NCI-H1417 treated with DMSO at 0.1 percent for 48 hours (cell line): ENCODE results near the gene RPL35.
A peak's percentile ranks its signal among the peaks of the same experiment; 100 is the strongest.

ENCODE experiments used
- DNase-seq: peaks from one replicate; lab custom pipeline; 2025; lab: John Stamatoyannopoulos, UW

The RPL35 gene

DNA sequence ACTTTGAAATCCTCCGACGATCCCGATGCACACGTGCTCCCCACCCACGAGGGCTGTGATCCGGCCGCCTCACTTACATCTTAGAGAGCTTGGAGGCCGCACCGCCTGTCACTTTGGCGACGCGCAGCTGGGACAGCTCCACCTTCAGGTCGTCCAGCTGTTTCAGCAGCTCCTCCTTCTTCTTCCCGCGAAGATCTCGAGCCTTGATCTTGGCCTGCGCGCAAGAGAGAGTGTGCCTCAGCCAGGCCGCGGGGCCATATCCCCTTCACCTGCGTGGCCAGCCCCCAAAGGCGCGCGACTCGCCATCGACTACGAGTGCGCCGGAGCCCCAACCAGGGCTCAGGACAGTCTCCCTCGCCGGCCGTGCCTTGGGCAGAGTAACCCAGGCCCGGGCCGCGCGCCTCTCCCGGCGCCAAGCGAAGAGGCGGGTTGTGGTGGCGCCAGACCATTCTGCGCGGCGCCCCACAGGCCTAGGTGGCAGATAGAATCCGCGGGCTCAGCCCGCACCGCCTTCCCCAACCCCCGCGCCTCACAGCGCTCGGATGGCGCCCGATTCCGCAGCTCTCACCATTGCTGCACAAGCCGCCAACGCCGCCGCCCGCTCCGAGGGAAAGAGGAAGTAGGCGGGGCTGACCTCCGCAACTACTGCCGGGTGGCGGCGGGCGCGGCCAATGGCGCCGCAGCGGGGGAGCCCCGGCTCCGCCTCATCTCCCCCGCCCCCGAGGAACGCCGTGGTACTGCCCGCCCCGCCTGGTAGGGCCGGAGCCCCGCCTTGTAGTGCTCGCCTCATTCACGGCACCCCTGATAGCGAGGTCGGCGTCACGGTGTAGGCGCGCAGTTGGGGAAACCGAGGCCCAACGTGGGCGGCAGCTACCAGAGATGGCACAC, at the start of gene RPL35, which contains the start of gene ARPC5L:
Gene RPL35 (minus strand): TSS at position 616 of the 888 bp plus-strand sequence. CDS start 45 bp downstream, at position 571.
Gene ARPC5L (plus strand): TSS at position 789 of the 888 bp plus-strand sequence. CDS start 7,161 bp downstream, outside the sequence.
- DNase-seq: peak; percentile 68

DNA sequence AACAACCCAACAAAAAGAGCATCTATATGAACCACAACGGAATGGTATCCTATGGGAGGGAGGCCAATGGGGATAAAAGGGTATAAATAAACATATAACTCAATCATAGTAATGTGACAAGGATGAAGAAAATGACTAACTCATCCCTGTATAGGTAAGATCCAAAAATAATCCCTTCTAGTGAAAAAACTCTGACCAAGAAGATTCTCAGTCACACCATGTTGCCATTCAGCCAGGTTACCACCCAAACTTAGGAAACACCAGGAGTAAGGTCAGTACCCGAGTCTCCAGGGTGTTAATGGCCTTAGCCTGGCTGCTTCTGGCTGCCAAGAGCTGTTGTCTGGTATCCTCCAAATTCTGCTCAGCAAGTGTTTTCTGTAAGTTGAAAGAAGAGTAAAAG, 46.3 kb upstream of the RPL35 start:
- no peak for DNase-seq

DNA sequence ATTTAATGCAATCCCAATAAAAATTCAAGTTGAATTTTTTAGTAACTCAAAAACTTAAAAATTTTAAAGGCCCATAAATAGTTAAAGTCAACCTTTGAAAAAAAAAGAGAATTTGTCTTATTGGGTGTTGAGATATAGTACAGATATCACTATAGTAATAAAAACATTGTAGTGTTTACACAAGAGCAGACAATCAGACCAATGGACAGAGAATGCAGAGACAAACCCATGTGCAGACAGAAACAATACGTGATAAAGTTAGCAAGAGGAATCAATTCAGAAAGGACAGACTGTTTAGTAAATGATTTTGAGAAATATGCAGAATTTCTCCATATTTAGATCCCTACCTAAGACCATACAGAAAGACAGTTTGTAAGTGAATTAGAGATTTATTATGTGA, 45.2 kb upstream of the RPL35 start:
- DNase-seq: no peak

DNA sequence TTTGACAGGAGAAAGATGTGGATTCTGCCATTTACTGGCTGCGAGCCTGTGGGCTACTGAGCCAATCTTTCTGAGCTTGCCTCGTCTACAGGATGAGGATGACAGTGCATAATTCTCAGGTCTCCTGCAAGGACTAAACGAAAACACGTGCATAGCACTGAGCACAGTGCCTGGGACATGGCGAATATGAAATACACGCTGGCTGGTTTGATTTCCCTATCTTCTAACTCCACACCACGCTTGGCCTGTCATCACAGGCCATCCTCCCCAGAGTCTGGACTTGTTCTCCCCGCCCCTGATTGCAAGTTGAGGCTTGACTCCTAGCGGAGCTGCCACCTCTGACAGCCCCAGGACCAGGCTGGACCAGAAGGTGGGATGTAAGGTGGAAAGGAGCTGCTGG, 38.1 kb upstream of the RPL35 start:
- DNase-seq: no peak

DNA sequence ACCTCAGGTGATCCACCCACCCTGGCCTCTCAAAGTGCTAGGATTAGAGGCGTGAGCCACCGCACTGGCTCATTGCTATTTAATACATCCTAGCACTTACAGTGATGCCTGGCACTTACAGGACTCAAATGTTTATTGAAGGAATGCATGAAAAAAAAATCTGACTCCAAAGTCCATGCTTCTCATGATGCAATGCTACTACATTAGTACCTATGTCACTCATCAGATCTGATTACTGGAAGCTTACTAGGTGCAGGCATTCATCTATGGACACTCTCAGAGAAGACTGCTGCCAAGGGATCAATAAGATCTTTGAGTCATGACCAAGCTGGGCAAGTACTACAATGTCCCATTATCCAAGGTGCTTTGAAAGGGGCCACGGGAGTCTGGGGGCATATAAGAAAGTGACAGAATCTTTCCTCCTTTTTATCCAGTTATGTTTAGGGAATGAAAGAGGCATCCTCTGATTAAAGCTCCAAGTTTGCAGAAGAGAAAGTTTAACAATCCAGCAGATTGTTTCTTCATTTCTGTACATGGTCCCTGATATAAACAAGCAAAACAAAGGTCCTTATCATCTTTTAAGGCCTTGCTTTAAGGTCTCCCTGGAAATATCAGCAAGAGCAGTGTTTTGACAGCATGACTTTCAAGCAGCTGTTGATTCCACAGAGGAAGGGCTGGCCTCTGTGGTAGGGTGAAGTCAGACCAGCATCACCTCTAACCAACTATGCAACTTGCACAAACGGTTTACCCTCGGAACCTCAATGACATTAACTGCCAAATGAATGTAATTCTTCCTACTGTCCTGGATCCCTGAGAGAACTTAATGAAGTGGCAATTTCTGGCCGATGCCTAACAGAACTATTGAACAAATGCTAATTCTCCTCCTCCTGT, 36.1 kb upstream of the RPL35 start:
- DNase-seq: no peak

DNA sequence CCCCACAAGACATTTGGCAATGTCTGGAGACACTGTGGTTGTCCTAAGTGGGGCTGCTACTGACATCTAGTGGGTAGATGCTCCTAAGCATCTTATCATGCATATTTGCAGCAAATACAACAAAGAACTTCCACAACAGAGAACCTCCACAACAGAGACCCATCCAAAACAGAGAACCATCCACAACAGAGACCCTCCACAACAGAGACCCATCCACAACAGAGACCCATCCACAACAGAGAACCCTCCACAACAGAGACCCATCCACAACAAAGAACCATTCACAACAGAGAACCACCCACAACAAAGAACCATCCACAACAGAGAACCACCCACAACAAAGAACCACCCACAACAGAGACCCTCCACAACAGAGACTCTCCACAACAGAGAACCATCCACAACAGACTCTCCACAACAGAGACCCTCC, 33.0 kb upstream of the RPL35 start:
- DNase-seq: no peak

DNA sequence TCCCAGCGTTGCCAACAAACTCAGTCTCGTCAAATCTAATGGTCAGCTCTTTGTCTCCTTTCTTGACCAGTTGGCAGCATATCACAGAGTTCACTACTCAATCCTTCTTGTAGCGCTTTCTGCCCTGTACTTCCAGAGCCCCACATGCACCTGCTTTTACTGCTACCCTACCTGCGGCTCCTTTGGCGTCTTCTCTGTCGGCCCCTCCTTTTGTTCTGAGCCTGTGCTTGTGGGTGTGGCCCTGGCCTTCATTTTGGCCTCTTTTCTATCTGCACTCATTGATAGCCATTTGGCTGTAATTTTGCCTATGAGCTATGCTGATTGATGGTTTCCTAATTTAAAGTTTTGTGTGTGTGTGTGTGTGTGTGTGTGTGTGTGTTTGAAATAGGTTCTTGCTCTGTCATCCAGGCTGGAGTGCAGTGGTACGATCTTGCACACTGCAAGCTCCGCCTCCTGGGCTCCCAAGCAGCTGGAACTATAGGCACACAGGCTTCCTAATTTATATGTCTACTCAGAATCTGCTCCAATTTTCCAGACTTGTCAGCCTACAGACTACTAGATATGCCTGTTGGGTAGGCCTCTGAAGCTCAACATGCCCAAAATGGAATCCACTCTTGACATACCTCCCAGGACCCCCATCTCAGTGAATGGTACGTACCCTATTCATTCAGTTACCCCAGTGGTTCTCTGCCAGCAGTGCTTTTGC, 32.4 kb upstream of the RPL35 start:
- no peak for DNase-seq

DNA sequence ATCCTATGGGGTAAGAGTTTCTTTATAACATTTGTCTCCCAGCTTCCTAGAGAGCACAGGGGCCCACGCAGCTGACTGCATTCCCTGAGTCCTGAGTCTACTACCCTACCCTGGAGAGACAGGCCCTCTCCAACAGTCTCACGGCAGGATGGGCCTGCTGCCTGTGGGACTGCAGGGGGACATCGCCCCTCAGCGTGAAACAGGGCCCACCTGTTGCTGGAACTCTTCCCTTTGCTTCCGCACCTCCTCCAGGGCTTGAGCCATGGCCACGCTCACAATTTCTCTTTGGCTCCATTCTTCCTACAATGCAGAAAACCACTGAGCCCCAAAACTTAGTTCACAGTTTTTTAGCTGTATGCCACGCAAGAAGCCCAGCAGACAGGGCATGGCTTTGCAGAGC, 28.4 kb upstream of the RPL35 start:
- DNase-seq: no peak

DNA sequence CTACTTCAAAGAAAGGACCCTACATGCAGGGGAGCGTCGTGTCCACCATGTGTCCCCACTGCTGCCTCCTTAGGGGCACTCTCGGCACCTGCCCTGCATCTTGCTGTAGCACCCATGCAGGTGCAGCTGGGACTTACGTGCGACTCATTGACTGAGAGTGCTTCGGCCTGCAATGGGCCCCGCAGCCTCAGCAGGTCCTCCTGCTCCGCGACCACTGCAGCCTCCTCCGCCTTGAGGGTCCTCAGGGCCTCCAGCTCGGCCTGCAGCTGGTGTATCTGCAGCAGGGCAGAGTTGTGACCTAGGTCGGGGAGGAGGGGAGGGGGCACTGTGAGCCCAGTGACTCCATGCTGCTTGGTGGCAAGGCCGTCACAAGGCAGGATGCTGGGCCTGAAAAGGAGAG, 27.2 kb upstream of the RPL35 start:
- DNase-seq: no peak

DNA sequence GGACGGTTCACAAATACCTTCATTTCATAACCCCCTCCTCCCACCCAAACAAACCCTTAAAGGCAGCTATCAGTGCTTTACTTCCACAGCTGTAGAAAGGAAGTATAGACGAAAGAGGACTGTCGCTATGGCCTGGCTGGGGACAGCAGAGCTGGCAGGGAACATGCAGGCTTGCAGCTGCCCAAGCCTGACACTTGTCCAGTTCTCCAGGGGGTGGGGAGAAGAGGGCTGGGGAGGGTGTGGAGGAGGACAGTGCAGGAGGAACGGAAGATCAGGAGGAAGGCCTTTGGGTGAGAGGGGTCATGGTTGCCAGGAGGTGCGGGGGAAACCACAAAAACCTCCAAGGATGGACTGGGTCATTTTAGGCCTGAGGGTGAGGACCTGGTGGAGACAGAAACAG, 26.1 kb upstream of the RPL35 start:
- no peak for DNase-seq

DNA sequence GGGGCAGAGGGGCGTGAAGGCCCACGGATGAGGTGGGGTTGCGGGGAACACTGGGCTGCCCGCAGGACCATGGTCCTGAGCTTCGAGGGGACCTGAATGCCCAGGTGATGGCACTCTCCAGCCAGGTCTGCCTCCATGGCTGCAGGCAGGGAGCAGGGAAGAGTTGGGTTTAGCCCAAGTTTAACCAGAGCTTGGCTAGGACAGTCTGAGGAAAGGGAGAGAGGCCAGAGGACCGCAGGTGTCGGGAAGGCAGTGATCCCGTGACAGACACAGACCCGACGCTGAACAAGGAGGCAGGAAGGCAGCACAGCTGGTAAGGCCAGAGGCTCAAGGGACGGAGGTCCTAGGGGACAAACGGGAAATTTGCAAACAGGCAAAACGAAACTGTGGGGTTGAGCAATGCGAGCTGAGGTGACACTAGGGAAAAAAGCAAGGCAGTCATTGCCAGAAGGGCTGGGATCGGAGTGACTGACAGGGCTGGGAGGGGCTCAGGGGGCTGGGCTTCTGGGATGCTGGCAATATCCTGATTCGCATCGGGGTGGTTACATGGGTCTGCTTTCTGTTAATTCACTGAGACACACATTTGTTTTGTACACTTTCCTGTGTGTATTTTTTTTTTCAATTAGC, 25.2 kb upstream of the RPL35 start:
- DNase-seq: no peak

DNA sequence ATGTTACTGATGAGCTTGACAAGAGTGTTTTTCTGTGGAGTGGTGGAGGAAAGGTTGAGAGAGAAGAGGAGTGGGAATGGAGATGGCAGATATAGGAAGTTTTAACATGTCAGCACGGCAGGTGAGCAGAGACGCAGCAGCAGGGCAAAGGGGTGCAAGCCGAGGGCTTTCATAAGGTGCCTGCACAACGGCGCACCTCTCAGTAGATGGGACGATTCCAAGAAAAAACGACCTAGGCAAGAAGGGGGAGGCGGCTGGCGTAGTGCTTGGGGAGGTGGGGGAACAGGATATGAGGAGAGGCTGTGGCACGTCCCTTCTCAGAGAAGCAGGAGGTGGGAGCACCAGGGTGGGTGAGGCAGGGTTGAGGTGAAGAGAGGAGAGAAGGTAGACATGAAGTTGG, 24.7 kb upstream of the RPL35 start:
- no peak for DNase-seq

DNA sequence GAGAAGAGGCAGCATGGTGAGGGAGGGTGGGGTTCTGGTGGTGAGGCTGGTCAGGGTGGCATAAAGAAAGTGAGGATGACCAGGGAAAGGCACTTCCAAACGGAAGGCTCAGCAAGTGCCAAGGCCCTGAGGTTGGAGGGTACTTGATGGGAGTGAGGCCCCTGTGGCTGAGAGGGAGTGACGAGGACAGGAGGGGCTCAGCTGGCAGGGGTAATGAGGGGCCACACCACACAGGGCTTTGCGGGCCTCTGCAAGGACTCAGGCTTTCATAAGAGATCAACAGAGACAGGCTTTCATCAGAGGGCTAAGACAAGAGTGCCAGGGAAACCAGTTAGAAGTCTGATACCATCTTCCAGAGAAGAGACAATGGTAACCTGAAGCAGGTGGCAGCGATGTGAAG, 23.8 kb upstream of the RPL35 start:
- DNase-seq: no peak

DNA sequence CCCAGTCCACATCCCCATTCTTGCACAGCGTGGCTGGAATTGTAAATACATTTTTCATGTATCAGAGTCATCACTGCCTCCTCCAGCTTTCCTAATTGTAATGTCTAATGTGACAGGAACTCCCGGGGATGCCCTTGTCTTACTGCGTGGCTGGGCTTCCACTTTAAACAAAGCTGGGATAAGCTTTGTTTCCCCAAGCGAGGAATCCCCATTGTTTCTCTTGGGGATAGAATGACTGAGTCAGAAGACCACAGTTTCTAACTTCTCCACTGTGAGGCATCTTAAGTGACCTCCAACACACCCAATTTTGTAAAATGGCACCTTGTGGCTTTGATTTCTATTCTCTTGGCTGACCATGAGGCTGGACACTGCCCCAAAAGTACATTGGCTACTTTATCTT, 22.6 kb upstream of the RPL35 start:
- DNase-seq: no peak

DNA sequence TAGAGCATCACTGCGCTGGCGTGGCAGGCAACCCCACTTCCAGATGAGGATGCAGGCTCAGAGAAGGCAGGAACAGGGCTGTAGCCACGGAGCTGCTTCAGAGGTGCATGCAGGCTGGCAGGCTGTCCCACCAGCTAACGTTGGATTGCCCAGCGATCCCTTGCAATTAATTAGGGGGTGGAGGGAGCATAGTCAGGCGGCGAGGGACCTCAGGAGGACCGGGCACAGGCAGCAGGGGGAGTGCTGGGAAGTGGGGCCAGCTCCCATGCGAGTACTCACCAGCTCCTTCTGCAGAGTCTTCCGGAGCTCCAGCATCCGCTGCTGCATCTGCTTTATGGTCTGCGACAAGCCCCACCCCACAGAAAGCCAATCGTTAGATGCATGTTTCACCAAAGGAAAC, 20.5 kb upstream of the RPL35 start:
- DNase-seq: no peak

DNA sequence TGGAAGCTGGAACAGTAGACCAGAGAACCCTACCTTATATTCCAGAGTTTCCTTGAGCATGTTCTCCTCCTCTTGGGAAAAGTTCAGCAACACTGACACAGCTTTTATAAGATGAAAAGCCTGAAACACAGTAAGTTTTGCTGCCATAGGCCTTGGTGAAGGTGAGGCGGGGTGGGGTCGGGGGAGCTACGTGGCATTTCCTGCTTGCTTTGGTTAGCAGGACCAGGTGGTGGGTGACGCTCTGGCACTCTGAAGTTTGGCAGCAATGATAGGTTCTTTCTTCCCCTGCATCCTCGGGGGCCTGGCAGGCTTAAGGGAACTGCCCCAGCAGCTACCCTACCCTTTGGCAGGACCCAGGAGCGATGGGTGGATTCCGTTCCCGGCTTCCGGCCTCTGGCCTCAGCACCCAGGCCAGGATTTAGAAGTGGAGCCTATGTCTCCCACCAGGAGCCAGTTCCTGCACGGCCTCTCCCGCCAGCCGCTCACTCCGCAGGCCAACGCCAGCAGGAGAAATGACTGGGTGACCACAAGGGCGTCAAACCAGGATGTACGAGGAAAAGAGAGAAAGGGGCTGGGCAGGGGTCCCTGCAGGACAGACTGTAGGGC, 19.5 kb upstream of the RPL35 start:
- no peak for DNase-seq

DNA sequence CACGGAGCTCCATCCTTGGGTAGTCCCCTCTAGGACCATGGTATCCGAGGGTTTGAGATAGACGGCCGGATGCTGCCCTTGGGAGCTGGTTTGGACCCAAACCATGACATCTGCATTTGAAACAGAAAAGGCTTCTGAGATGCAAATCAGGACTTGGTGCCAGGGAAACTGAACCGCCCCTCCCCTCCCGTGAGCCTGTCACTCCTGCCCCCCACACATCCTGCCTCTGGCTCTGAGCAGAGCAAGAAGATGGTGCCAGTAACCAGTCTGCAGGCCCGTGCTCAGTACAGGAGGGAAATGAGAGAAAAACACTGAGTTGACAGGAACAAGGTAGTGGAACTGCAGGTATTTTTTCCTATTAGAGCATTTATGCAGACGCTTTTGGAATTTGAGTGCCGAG, 18.7 kb upstream of the RPL35 start:
- DNase-seq: no peak

DNA sequence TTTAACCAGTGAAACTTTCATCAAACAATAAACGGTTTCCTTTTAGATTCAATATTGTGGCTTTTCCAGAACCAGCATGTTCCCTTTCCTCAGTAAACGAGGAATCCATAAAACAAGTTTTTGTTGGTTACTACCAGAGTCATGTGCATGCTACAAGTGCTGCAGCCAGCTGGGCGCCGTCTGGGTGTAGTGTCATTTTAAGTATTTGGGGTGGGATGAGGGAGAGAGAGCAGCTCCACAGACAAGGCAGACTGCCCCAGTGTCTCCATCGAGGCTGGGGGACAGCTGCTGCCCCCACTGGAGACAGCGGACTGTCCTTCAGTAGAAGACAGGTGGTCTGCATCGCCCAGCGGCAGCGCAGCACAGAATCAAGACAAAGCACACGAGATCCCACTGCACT, 17.5 kb upstream of the RPL35 start:
- no peak for DNase-seq

DNA sequence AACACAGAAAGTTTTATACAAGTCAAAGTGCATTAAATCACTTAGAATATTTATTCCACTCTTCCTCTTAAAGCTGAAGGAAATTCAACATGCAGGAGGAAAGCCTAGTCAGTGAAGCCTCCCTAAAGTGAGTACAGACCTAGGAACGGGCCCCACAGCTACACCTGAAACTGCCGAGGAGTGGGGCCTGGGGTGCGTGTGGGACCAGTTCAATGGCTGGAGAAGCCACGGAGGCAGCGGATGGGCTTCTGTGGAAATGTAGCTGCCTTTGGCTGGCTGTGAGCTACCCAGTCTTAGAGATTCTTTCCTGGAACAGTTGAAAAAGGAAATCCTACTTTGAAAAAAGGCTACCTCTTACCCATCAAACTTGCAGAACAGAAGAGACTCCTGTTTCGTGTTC, 16.8 kb upstream of the RPL35 start:
- DNase-seq: no peak

DNA sequence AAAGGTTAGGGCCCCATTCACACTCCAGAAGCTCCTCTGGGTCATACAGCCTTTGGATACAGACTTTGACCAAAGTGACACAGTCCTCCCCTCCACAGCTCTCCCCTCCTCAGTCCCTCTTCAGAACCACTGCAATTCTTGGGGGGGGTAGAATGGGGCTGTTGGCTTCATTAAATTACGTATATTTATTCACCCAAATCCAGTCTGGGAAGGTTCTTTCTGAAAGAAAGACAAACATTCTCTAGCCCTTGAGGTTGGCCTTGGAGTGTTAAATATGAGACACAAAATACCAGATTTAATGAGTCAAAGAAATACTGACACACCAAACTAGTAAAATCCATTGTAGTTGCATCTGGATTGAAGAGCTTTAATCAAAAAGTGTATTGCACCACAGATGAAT, 16.3 kb upstream of the RPL35 start:
- DNase-seq: no peak

DNA sequence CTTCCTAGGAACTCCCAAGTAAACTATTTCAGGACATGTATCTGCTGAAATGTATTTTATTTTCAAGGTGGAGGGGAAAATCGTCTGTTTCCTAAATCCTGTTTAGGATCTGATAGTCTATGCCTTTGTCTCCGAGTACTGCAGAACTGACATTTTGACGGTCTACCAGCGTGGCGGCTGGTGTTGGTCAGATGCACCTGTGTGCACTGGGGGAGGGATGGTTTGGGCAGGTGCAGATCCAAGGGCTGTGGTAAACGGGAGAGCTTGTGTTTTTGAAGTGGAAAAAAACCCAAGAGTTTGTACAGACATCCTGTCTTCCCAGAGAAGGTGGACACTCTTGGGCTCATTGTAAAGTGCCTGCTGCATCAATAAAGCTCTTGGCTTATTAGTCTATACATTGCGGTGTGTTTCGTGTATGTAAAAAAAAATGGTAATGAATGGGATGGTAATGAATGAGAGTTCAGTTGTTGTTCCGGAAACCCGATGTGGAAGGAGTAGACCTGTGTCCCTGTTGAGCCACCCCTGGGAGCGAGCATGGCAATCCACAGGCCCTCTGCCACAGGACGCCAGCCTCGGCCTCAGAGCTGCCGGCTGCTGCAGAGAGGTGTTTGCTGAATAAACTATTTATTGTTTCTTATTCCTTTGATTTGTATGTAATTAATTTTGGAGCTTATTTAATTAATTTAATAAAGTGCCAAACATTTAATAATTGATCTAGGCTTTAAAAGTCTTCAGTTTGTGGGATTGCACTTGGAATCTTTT, 15.4 kb upstream of the RPL35 start:
- no peak for DNase-seq
